Measurements from ENCODE around the gene ADCY6. TPM values are rescaled to one million over a fixed set of nuclear protein-coding genes. Genes with fewer than 3 reads are reported as not detected.

The ADCY6 gene
- polyA plus RNA-seq, 3 donors, result 85.2 to 119 (median 118) TPM

DNA sequence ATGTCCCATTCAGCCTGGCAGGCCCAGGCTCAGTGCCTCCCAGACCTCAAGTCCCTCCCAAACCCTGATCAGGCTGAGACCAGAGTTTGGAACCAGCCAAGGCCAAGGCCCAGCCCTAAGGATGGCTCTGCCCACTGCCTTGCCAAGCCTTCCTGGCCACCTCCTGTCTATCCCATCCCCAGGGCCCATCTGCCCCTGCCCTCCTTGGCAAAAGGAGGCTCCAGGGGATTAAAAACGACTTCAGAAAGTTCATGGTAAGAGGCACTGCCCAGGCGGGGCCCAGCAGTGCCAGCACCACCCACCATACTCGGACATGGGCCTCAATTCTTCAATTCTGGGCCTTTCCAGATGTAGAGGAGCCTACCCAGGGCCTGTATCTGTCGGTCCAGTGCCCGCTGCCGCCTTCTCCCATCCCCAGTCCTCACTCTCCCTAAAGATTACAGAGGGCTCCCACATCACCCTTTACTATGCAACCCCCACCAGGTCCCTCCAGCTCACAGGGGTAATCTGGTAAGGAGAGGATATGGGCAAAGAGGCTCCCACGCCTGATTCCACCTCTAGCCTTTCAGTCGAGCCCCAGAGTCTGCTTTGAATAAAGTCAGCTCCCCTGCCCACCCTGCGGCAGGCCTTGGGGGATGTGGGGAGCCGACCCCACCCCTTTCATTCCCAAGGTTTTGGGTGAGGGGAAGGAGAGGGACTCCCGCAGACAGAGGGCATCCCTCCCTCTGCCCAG lies 932 bp downstream of the ADCY6 start:
- no peak for DNase-seq

DNA sequence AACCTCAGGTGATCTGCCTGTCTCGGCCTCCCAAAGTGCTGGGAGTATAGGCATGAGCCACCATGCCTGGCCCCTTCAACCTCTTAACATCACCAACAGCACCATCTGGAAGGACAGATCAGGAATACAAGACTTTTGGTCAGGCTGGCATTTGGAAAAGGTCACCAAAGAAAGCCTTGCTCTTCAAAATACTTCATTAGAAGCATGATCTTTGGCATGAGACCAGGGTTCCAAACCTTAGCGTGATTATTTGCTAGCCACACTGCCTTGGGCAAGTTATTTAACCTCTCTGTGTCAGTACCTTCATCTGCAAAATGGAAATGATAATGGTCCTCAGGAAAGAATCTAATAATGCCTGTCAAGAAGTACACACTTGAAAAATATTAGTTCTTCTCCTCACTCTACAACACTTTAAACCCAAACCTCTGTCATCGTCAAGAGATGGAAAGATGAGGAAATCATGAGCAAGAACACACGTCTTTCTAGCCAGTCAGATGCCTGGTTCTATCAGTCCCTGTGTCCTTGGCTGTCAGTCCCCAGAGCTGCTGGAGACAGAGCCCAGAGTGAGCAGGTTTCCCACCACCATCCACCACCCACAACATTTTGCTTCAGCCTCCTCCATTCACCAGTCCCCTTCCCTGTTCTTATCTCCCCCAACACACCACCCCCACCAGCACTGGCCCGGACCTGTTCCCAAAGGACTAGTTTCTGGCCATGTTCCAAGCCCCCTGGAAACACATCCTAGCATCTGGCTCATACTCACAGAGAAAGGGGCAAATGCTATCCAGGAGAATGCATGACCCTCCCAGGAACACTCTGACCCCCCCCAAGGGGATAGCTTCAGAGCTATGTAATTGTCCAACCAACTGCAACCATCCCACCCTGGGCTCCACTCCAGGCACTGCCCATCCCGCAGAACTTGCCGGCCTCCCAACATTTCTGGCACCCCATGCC lies 2.0 kb downstream of the ADCY6 start:
- no peak for DNase-seq

DNA sequence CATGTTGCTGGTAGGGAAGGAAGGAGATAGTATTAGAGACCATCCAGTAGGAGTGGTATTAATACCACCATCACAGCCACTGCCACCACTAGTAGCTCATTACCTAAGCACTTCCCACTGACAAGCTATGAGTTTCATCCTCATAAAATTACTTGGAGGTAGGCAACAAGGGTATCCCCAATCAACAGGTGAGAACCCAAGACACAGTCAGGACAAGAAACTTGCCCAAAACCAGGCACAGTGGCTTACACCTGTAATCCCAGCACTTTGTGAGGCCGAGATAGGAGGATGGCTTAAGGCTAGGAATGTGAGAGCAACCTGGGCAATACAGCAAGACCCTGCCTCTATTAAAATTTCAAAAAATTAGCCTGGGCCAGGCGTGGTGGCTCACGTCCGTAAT lies 5.5 kb downstream of the ADCY6 start:
- DNase-seq, result no peak

DNA sequence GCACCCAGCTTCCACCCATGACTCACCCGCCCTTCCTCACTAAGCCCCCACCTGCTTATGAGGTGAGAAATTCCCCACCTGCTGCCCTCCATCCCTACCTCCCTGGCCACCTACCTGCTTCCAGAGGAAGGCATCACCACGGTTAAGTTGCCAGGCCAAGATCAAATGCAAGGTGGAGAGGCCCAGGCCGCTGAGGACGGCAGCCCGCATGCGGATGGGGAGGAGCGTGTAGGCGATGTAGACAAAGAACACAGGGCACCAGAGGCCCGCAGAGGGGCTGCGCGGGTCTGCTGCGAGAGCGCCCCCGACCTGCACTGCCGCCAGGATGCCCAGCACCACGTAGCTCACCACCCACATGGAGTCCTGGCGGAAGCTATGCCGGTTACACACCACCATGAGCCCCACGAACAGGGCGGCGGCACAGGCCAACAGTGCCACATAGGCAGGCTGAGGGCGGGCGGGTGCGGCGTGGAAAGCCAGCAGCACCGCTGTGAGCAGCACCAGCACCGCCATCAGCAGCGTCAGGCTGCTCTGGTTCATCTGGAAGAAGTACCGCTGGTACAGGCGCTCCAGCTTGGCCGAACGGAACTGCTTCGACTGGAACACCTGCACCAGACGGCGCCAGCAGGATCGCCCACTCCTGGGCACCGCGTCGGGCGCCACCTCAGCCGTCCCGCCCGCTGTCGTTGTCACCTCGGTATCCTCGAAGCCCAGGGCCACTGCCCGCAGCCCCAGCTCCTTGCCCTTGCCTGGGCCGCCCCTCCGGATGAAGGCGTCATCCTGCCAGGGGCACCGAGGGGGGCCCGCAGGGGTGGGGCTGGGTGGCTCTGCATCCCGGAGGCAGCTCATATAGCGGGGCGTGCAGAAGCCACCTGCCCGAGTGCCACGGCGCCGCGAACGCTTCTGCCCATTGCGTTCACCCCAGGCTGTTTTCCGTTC lies 6.2 kb downstream of the ADCY6 start:
- no peak for DNase-seq

DNA sequence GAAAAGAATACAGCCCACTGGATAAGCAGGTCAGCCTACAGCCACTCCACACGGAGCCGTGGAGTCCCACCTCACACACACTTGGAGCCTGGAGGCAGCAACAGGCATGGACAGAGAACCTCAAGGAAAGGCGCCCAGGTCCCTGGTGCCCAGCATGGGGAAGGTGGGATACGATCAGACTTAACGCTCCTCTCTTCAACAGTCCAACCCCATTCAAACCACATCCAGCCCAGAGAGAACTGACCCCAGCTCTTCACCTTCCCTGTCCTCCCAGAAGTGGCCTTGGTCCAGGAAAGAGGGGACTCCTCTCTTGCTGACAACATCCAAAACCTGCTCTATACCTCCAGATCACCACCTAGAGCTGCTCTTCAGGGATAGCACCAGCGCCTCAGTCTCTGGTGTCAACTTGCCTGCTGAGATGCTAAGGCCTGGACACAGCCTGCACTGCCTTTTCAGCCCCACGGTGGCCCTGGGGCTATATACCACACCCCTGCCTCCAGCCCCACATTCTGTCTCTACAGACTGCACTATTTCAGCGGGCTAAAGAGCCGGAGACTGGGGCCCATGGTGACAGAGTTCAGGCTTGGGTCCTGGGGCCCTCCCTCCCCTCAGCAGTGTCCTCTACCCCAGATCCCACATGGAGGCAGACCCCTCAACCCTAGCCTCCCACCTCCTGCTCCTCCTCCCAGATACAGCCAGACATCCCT lies 7.0 kb downstream of the ADCY6 start:
- no peak for DNase-seq

DNA sequence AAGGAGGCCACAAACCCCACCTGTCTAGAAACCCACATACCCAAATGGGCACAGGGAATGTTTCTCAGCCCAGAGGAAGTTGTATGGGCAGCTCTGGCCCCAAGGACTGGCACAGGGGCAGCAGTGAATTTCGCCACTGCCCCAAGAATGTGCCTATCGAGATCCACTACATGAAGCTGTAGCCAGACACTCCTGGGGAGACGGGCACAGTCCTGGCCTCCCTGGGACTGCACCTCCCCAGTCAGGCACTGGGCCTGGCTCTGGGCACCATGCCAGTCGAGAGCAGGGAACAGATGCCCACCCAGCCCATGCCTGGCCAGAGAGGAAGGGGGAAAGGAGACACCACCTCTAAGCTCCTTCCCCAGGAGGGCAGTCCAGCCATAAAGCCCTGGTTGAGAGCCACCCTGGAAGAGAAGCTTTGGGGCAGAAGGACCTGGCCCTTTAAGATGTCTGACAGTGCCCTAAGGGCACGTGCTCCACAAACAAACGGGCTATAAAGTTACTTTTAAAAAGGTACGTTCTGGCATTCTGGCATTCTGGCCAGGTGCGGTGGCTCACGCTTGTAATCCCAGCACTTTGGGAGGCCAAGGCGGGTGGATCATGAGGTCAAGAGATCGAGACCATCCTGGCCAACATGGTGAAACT lies 8.4 kb downstream of the ADCY6 start:
- no peak for DNase-seq

DNA sequence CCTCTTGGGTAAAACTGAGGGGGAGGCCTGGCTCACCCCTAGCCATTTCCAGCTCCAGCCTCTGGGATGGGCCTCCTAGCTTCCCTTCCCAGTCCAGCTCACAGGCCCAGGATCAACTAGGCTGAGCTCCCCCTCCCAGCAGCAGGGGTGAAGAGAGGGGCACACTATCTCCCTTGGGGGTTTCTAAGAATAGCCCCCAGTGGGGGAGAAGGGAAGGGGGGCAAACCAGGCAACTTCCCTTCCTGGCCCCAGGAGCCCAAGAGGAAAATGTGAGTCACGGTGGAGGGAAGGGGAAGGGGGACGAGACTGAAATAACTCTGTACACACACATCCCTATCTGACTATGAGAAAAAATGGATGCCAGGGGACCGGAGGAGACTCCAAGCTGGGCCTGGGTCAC lies 9.0 kb downstream of the ADCY6 start:
- no peak for DNase-seq

DNA sequence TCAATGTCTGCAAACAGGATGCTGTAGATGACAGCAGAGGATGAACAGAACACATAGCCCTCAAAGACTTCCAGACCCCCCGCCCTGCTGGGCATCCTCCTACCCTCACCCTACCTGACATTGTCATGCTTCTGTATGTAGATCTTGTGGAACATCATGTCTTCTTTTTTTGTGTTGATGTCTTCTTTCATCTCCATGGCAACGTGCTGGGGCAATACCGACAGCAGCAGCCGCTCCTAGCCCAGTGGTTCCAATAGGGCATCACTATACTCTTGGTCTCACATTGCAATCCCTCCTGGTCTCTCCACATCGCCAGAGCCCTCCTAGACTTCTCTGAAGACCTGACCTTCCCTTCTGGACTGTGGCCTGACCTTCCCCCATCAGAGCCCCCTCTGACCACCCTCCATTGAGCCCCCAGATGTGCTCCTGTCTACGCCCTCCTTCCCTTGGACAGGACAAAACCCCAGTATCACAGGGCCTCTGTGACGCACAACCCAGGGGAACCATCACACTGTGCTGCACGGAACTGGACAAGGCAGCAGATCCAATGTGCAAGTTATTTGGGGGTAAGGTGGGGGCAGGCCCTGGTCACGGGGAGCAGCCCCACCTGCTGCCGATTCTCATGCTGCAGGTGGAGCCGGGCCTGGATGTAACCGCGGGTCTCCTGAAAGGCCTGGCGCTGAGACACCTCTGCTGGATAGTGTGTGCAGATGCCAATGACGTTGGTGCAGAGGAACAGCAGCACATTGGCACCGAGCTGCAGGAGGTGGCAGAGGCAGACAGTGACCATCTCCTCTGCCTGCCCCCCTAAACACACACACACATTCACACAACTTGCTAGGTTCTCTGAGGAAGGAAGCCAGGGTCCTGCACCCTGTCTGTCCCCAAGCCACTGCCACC lies 11.1 kb downstream of the ADCY6 start:
- no peak for DNase-seq

DNA sequence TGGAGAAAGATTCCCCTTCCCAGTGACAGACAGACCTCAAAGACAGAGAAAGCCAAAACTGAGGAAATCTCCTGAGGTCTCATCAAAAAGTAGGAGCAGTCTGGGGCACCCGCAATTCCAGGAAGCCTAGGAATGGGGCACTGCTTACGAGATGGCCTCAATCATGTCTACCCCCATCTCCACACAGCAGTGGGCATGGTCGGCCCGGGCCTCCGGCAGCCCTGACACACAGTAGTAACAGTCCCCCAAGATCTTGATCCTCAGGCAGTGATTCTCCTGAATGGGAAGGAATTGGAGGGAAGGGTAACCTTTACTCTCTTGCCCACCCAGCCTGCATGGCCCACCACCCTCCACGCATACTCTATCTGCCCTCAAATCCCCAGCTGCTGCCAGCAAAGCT lies 11.9 kb downstream of the ADCY6 start:
- DNase-seq, result no peak

DNA sequence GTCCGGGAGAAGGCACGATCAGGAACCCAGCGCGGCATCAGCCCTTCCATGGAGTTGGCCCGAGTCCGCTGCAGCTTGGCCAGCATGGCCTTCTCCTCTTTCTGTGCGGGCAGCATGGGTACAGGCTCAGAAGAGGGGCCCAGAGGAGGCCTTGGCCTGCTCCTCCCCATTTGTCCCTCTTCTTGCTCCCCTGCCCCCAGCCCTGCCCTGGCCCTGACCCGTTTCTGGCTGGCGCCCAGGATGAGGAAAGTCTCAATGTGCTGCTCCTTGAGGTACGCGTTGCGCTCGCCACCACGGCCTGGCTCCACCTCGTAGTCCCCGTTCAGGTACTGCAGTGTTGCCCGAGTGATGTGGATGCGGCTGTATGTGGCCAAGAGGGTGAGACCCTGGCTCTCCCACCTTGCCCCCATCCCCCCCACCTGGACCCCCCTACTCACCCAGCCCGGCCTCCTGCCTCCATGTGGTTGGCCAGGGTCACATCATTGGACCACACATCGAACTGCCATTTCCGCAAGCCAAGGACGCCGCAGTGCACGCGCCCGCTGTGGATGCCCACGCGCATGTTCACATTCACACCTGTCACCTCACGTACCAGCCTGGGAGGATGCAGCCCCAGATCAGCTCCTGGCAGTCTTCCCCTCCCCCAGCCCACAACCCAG lies 12.8 kb downstream of the ADCY6 start:
- DNase-seq, result no peak

DNA sequence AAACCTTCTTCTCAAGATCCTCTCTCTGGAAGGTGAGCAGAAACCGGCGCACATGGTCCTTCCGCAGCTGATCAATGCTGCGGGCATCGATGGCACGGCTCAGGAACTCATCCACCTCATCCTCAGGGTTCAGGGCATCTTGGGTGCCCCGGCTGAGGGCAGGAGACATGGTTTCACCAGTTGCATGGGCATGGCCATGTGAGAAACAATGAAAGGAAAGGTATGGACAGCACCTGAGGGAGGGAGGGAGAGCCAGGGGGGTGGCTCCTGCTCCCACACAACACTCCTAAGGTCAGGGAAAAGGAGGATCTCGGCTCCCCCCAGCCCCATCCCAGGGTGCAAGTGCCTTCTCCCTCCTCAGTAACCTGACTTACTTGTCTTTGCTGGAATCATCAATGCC lies 13.6 kb downstream of the ADCY6 start:
- no peak for DNase-seq

DNA sequence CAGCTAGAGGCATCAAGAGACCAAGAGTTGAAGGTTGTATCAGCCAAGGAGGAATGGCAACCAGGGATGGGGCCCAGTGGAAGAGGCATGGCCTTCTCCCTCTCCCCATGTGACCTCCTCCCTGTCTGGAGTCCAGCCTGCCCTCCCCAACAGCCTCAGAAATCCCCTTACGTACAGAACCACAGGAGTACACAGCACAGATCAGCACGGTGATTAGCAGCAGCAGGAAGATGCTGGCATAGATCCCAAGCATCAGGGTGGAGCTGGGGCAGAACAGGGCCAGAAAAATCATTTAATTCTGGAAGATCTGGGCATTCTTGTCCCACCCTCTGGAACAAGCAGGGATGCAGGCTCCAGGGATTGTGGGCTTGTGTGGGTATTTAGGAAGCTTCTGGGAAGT lies 14.4 kb downstream of the ADCY6 start:
- no peak for DNase-seq

DNA sequence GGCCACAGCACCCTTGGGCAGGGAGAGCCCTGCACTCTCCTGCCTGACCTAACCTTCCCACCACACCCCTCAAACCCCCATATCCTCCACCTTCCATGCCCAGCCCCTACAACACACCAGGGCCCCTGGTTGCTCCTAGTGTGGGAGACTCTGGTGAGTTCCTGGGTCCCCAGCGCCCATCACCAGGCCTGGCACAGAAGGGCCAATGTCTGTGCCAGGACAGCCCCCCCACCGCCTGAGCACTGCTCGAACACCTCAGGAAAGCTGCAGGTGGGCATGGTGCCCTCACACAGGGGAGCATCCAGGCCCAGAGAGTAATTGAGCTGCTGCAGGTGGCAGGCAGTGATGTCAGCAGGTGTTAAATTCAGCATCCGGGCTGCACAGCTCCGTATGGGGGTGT lies 15.2 kb downstream of the ADCY6 start:
- DNase-seq, result no peak

DNA sequence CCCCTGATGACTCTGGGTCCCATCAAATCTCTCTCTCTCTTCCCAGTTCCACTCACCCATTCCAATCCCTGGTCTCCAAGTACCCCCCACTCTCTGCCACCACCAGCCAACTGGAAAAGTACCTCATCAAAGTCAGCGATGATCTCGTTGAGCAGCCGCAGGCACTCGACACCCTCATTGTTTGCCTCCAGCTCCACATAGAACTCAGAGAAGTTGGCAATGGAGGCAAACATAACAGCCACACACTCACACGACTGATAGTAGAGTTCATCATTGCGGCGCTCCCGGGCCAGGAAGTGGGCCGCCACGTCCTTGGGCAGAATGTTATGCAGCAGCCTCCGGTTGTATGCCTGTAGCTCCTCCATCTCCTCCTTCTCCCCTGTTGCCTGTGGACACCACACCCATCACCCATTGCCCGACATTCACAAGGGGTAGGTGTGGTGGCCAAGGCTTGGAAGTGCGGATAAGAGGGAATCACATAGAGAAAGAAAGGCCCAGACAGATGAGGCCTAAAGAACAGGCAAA lies 17.2 kb downstream of the ADCY6 start:
- DNase-seq, result no peak

DNA sequence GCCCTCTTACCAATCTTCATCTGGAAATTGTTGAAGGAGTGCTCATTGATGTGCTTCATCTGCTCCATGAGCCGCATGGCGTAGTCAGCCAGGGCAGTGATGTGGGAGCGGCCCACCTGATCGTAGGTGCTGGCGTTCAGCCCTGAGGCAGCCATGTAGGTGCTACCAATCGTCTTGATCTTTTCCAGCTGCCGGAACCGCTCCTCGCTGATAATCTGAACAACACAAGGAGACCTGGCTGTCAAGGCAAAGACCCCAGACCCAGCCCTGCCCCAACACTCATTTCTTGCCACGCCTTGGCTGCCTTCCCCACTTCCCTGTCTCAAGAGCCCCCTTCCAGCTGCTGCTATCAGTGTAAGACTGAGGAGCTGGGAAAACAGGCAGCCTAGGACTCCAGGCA lies 18.1 kb downstream of the ADCY6 start:
- no peak for DNase-seq

DNA sequence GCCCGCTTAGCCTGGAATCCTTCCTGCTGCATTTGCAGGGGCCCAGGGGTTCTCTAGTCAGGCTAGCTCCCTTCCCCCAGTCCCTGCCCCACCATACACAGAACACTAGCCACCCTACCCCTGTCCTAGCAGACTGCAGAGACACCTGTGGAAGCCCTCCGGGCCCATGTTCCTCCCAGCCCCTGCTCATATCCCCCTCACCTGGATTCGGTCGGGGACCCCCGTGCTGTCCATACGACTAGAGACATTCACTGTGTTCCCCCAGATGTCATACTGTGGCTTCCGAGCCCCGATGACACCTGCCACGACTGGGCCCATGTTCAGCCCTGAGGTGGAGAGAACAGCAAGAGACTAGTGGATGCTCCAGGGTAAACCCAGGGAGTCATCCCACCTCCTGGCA lies 20.2 kb downstream of the ADCY6 start:
- no peak for DNase-seq

DNA sequence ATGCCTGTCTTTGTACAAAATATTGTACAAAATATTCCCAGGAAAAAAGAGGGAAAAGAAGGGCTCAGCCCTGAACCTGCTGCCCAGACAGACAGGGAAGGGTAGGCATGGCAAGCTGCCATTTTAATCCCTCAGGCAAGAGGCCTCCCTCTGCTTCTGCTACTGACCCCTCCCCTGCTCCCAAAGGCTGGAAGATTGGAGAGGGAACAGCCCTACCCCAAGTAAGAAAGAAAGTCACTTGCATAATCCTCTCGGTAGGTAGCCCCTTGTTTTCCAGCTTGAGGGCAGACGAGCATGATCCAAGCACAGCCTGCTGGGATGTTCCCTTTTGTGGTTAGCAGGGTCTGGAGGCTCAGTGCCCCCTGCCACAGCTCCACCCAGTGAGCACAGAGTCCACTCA lies 20.7 kb downstream of the ADCY6 start:
- DNase-seq, result no peak

DNA sequence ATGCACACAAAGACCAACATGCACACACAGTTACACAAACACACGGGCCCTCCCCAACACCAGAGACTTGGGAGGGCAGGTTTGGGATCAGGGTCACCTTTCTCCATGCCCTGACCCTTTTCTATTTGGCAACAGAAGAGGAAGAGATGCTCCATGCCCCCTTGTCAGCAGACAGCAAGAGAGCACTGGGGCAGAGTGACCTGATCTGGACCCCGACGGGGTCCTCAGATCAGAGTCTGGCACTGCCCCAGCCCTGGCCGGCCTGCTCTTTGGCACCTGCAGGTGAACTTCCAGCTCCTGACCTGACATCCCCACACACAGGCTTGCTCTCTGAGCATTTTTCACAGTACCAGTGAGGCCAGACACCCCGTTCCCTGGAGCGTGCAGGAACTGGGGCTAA lies 21.4 kb downstream of the ADCY6 start:
- DNase-seq, result no peak

DNA sequence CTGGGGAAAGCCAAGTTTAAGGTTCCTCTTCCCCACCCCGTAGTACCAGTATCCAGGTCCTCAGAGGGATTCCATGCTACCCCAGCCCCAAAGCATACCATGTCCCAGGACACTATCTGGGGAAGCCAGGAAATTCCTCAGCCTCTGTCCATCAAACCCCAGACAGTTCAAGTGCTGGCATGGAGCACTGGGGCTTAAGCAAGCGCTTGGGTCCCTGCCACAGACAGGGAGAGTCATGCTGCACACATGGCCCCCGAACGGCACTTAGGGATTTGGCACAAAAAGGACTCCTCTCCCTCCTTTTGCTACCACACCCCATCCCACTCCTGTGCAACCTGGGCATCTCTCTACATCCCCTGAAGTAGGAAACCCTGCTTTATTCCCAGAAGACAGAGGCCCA lies 21.8 kb downstream of the ADCY6 start:
- no peak for DNase-seq
